Stimulated activated CD4-positive, alpha-beta T cell treated with anti-CD3 and anti-CD28 coated beads, Interleukin-12 subunit alpha, Interleukin-12 subunit beta, amount 100 ng/mL, for 4 hours (primary cell): ENCODE measurements around the gene PIBF1.
"Not testable (repeated sequence)": the region's sequence is repeated elsewhere in the genome, so short reads cannot be mapped to it uniquely, and the experiment has no call there.

Experiments used
- DNase-seq: peaks from one replicate; pipeline ENCODE4 v3.0.0-alpha.2; 2020

PIBF1 gene

DNA sequence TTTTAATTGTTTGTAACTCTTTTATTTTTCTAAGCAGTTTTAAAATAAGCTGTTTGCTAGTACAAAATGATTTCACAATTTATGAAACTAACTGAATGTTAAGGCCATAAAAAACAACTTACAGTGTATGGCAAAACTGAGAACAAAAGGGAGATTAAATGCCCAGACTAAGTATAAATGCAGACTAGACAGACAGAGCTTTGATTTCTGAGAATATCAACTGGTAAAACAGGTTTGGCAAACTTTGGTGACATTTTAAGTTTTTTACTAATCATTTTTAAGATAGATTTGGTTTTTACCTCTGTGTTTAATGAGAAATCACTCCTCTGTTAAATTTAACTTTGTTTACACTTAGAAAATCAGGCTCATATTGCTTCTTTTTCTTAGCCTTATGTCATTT, 149.4 kb downstream of the PIBF1 start:
- DNase-seq = no peak

- no peak for DNase-seq
Observed at GRCh38 chr13:72932250-72932649, 150.3 kb downstream of the PIBF1 start.

DNA sequence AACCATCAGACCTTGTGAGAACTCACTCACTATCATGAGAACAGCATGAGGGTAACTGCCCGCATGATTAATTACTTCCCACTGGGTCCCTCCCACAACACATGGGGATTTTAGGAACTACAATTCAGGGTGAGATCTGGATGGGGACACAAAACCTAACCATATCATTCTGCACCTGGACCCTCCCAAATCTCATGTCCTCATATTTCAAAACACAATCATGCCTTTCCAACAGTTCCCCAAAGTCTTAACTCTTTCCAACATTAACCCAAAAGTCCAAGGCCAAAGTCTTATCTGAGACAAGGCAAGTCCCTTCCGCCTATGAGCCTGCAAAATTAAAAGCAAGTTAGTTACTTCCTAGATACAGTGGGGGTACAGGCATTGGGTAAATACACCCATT, 164.3 kb downstream of the PIBF1 start:
- DNase-seq = not testable (repeated sequence)

DNA sequence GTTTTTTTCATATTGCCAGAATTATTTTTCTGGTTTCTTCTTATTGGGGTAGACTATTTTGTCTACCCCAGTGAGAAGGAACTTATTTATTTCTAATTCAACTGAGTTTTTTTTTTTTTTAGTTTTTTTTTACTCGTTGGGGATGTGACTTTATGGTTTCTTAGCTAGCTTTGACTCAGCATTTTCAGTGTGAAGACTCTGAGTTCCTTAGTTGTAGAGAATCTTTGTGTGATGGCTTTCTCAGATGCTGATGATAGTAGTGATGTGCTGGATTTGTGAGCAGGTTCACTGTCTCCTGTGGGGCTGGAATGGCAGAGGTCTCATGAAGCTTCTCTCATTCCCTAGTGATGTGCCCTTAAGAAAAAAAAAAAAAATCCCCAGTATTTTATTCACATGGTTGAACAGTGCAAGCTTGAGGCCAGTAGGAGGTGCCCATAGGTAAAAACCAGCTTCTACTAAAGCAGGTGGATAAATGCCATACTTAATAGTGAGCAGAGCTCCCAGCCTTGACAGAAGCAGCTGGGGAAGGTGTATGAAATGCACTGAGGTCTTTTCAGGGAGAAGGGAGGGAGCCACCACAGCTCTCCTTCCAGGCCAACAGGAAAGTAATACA, 170.7 kb downstream of the PIBF1 start:
- no peak for DNase-seq

DNA sequence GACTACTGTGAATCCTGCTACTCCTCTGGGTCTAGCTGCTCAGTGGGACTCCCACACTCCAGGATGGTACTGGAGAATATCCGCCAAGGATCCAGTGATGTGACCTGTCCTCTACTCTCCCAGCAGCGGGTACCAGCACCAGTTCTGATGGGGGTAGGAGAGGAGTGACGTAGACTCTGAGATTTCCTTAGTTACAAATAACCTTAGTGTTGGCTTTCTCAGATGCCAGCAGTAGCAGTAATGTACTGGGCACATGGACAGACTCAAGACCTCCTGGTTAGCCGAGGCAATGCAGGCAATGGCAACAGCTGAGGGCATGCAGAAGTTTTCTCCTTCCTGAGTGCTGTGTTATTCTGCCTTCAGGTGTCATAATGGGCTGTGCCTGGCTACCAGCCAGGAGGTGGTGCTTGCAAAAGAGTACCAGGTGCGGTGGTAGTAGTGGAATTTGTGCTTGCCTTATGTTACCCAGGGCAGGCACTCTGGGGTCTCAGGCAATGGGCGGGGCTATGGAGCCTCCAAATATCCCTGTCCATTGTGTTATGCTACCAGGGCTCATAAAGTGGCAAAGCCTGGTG, 171.5 kb downstream of the PIBF1 start:
- DNase-seq = no peak

- no peak for DNase-seq
Observed at GRCh38 chr13:72959643-72960042, 177.7 kb downstream of the PIBF1 start.

GRCh38 chr13:72960114-72960513, 178.2 kb downstream of the PIBF1 start:
- no peak for DNase-seq

GRCh38 chr13:72960541-72960940, 178.6 kb downstream of the PIBF1 start:
- DNase-seq = no peak

DNA sequence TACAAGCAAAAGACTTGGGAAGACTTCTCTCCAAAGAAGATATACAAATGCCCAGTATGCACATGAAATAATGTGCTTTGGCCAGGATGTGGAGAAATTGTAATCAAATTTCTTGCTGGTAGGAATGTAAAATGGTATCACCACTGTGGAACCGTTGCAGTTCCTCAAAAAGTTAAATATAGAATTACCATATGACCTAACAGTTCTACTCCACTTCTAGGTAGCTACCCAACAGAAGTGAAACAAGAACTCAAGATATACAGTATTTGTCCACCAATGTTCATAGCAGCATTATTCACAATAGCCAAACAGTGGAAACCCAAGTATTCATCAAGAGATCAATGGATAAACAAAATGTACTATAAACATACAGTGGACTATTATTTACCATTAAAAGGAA, 181.8 kb downstream of the PIBF1 start:
- DNase-seq = no peak

- no peak for DNase-seq
Observed at GRCh38 chr13:72970301-72970880, 188.5 kb downstream of the PIBF1 start.

DNA sequence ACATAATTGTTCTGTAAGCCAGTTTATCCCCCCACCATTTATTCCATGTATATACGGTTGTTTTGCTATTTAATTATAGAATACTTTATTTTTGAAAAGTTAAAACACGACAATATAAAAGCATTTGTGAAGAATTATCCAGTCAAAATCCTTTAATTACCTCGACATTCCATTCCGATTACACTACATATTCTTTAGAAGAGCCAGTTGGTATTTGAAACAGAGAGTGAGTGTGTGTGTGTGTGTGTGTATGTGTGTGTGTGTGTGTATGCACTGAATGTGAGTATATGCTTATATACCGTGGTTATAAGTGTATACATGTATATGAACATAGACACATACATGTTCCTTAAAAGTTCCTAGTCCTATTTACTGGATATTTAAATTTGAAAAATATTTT, 189.0 kb downstream of the PIBF1 start:
- no peak for DNase-seq

- no peak for DNase-seq
Observed at GRCh38 chr13:72973234-72973633, 191.3 kb downstream of the PIBF1 start.

GRCh38 chr13:72983085-72983768, 201.3 kb downstream of the PIBF1 start:
- no peak for DNase-seq

DNA sequence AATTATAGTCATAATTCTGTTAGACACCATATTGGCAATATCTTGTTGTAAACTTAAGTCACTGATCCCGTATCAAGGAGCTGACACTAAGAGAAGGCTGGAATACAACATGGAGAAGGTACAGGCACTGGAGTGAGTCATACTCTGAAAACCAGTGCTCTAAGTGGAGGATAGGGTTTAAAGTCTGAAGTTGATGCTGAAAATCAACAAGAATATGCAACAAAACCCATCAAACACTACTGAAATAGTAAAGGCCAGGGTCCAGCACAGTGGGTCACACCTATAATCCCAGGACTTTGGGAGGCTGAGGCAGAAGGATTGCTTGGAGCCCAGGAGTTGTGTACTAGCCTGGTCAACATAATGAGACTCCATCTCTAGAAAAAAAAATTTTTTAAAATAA, 203.7 kb downstream of the PIBF1 start:
- no peak for DNase-seq

DNA sequence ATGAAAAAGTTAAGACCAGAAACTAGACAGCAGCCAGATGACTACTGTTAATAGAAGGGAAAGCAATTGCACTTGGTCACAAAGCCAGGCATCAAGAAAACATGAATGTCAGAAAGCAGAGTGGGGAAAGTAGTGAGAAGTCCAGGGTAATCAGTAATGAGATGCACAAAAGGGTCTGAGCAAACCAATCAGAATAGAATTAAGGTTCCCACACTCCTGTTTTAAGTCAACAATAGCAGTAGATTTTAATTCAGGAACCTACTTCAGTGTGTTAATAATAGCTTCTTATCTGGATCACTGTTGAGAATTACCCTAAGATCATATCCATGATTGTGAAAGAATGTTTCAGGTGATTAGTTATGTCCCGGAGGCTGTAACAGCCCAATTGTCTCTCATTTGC, 204.3 kb downstream of the PIBF1 start:
- no peak for DNase-seq

GRCh38 chr13:72990953-72991352, 209.0 kb downstream of the PIBF1 start:
- DNase-seq = no peak

GRCh38 chr13:72998012-72998411, 216.1 kb downstream of the PIBF1 start:
- DNase-seq = no peak

DNA sequence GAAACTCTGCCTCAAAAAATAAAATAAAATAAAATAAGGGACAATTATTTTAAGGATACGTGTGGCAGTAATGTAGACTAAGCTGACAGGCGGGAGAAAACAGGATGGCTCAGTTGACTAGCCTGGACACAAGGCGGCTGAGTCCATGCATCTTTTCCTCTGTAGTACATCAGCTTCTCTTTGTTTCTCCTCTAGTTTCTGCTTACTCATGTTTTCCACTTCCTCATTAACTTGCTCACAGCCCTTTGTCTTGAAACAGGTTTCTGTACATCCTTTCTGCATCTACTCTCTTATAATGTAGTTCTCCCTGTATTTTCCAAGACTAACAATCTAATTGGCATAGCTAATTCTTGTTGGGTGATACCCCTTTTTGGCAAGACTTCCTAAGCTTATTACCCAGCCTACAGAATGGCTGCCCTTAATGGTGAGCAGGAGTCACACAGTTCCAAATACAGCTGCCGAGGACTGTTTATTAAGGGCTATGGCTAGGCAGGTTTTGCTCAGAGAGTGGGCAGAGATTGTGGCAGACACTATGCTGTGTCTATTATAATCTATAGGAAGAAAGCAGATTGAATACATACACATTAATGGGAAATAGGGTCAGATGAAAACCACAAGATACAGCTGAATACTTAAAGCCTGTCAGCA, 218.2 kb downstream of the PIBF1 start:
- DNase-seq = no peak

GRCh38 chr13:73001971-73002370, 220.0 kb downstream of the PIBF1 start:
- DNase-seq = no peak

DNA sequence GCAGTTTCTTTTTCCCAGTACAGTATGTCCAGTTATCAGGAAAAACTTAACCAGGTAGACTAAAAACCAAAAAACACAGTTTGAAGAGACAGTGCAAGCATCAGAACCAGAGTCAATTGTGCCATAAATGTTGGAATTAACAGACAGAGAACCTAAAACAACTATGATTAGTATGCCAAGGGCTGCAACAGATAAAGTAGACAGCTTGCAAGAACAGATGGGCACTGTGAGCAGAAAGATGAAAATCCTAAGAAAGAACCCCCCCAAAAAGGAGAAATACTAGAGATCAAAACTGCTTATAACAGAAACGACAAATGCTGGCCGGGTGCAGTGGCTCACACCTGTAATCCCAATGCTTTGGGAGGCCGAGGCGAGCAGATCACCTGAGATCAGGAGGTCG, 229.8 kb downstream of the PIBF1 start:
- no peak for DNase-seq

DNA sequence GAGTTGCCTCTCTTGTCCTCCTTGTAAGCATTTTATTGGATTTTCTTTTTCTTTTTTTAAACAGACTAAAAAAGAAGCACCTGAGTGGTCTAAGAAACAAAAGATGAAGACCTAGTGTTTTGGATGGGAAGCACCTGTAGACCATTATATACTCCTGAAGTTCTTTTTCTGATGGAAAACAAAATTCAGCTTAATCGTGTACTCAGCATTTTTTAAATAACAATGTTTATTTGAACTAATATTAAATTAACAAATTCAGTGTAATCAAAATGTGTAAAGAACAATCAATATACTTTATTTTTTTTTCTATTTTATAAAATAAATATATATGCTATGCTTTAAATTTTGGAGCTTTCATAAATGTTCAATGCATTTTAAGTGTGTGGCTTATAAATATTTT, 233.9 kb downstream of the PIBF1 start:
- no peak for DNase-seq

- no peak for DNase-seq
Observed at GRCh38 chr13:73018336-73018735, 236.4 kb downstream of the PIBF1 start.

DNA sequence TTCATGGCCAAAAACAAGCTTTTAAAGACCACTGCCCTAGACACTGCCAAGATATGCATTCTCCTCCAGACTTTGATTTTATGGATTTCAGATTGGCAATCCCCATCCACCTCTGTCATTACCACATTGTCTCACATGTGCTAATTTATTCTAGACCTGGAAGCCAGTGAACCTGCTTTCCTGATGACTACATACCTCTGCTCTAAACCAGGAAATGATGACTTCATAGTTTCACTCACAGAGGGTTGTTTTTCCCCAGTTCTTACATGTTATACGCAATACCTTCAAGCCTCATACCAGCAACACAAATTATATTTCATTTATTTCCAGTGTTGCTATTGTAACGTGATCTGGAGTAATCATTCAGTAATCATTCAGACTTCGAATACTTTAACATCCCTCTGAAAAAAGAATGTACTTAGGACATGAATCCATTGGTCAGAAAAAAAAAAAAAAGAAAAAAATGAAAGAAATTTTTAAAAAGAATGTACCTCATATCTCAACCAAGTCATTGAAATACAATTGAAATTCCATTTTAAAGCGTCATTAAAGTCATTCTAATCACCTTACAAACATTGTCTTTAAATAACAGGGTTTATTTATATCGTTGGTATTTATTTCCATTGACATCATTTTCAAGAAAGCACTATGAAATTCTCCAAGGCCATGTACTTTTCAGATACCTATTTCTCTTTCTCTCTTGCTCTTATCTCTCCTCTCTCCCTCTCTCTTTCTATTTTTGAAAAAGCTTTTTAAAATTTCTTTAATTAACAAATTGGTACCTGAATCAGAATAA, 243.5 kb downstream of the PIBF1 start:
- no peak for DNase-seq
